GM10266 (cell line): ENCODE results near the gene LAMB3.

Experiments used
- DNase-seq: peaks from one replicate; pipeline ENCODE4 v3.0.0; 2012; ENCODE audit errors: extremely low spot score
- TF ChIP-seq, protein P1 (sequence below): IDR thresholded peaks from 2 replicates; pipeline ENCODE4 v1.5.1; 2012; ENCODE audit warnings: mild to moderate bottlenecking, low read depth; ENCODE audit not compliant: control insufficient read depth, insufficient read depth; ENCODE audit errors: missing control alignments

Gene LAMB3

DNA sequence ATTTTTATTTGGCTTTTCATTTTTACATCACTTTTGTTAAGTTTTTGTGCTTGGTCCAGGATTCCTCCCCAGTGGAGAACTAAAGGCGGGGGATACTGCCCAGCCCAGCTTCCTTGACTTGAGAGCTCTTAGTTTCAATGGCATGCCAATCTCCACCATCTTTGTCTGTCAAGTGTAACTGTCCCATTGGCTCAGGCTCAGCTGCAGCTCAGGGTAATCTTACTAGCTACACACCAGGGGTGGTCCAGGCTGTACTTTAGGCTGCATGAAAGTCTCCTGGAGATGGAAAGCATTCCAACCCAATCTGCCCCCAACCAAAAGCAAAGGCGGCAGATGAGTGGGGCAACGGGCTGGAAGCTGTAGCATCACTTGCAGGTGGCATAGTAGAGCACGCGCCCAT lies 37.3 kb downstream of the LAMB3 start:
- TF ChIP-seq, protein P1, sequence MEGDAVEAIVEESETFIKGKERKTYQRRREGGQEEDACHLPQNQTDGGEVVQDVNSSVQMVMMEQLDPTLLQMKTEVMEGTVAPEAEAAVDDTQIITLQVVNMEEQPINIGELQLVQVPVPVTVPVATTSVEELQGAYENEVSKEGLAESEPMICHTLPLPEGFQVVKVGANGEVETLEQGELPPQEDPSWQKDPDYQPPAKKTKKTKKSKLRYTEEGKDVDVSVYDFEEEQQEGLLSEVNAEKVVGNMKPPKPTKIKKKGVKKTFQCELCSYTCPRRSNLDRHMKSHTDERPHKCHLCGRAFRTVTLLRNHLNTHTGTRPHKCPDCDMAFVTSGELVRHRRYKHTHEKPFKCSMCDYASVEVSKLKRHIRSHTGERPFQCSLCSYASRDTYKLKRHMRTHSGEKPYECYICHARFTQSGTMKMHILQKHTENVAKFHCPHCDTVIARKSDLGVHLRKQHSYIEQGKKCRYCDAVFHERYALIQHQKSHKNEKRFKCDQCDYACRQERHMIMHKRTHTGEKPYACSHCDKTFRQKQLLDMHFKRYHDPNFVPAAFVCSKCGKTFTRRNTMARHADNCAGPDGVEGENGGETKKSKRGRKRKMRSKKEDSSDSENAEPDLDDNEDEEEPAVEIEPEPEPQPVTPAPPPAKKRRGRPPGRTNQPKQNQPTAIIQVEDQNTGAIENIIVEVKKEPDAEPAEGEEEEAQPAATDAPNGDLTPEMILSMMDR: no peak
- no peak for DNase-seq

DNA sequence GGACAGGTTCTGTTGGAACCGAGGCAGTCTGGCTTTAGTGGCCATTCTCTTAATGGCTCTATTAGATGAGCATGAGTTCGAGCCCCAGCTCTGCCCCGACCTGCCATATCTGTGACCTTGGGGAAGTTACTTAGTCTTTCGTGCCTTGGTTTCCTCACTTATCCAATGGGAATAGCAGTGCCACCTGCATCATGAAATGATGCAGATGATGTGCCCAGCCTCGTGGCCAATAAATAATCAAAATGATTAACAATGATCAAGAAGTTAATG lies 38.1 kb downstream of the LAMB3 start:
- no peak for DNase-seq
- TF ChIP-seq, protein P1: no peak

DNA sequence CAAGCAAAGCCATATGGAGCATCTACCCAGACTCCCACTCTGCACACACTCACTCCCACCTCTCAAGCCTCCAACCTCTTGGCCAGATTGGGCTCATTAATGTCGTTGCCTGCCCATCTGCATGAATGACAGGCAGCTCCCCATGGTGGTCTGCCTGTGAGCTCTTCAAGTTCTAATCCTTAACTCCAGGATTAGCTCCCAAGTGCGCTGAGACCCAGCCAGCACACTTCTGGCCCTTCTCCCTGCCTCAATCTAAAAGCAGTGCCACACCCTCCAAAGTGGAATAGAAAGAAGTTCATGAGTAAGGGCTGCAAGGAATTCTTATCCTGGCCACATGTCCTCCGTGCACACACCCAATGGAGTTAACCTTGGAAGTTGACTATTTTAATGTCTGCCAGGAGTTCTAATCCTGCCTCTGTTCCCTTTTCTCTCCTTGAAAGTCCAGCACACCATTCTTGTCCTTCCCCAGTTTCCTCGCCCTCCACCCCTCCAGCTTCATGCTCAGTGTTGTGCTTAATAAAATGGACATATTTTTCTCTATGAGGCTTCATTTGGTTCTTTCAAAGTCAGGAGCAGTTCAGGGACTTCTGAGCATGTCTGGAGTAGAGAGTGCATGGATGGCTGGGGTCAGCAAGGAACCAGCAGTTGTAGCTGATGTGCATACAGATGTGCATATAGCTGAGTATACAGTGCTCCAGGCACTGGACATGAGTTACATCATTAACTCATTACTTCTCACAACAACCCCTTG lies 38.6 kb downstream of the LAMB3 start:
- TF ChIP-seq, protein P1: no peak
- DNase-seq: no peak

DNA sequence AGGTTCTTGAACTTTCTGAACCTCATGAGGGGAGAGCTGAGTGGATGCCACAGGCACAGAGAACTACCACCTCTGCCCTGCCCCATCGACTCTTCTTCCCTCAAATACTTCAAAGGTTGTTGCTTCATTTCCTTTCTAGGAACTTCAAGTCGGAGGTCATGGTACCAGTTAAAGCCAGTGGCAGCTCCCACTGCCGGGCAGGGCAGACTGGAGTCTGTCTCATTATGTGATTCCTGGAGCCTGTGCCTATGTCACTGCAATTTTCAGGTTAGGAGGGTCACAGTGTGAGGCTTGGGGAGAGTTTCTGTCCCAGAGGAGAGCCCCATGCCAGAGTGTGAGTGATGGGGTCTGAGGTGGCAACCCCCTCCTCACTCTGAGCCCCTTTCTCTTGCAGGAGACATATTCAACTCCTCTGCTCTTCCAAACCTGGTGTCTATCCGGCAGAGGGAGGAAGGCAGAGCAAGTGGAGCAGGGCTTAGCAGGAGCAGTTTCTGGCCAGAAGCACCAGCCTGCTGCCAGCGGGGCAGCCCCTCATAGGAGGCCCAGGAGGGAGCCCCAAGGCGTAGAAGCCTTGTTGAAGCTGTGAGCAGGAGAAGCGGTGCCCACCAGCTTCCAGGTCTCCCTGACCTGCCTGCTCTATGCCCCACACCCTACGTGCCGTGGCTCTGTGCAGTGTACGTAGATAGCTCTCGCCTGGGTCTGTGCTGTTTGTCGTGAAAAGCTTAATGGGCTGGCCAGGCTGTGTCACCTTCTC lies 39.4 kb downstream of the LAMB3 start:
- TF ChIP-seq, protein P1: no peak
- no peak for DNase-seq

DNA sequence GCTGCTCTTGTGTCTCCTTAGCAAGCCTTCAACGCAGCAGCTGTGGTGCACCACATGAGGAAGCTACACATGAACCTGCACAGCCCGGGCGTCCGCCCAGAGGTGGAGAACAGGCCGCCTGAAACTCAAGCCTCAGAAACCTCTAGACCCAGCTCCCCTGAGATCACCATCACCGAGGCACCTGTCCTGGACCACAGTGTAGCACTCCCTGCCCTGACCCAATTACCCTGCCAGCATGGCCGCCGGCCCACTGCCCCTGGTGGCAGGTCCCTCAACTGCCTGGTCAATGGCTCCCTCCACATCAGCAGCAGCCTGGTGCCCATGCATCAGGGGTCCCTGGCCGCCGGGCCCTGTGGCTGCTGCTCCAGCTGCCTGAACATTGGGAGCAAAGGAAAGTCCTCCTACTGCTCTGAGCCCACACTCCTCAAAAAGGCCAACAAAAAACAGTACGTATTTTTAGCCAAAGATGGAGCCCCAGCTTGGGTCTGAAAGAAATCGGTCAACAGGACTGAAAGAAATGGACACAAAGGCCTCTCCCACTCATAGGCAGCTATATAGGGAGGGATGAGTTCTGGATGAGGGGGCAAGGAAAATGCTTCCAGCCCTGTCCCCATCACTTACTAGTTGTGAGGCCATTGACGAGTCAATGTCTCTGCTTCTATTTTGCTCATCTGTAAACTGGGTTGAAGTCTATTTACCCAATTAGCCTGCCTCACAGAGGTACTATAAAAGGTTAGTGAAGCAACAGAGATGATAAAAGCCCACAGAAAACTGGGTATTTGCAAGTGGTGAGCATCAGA lies 40.3 kb downstream of the LAMB3 start:
- TF ChIP-seq, protein P1: no peak
- no peak for DNase-seq

DNA sequence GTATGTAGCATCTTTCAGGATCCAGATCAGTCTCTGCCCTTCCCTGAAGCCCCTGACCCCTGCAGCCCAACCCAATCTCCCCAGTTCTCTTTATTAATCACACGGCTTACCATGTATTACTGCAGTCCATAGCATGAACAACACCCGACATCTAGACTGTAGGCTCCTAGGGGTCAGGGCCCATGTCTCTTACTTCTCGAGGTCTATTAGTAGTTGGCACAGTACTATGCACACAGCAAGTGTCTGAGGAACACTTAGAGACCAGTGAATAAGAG lies 41.7 kb downstream of the LAMB3 start:
- no peak for DNase-seq
- TF ChIP-seq, protein P1: no peak

DNA sequence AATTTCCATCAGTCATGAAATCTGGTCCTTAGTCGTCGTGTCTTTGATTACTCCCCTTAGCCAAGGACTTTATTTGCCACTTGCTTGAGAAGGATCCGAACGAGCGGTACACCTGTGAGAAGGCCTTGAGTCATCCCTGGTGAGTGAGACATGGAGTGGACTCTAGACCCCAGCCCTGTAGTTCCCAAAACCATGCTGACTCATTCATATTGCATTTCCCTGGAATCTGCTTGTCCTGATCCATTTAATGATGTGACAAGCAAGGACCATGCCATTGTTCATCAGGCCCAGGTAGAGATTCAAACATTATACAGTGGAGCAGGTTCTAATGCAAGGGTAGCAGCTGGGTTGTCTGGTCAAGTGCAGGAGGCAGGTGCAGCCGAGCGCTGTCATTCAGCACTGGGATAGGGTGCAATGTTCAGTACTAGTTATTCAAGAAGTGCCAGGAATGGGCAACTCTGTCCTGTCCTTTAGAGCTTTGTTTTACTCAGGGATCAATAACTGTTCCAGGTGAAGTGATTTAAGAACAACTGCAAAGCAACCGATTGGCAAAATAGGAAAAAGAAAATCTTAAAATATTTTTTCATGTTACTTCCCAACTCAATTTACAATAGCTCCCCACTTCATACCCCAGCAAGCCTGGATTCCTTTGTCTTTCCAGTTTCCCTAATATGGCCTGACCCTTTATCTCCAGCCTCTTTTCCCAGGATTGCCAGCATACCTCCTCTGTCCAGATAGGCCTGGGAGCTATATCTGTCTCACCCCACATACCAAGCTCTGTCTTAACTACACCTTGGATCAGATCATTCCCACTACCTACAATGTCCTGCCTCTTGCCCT lies 42.2 kb downstream of the LAMB3 start:
- TF ChIP-seq, protein P1: no peak
- no peak for DNase-seq
